SH-SY5Y (cell line): Measurements from ENCODE around the gene MAFB.

ENCODE experiments used
- GATA2 ChIP-seq: IDR thresholded peaks from 2 replicates; pipeline ENCODE4 v1.6.1; 2011; ENCODE audit warnings: mild to moderate bottlenecking, low read depth, low read length
- GATA3 ChIP-seq: IDR thresholded peaks from 2 replicates; pipeline ENCODE4 v1.6.1; 2011; ENCODE audit warnings: low read depth, mild to moderate bottlenecking, low read length, moderate library complexity

- TF ChIP-seq GATA2 = no peak
- TF ChIP-seq GATA3 = no peak
Measured at GRCh38 chr20:40681684-40682083, 7.4 kb downstream of the MAFB start.
